NB4 (cell line): ENCODE measurements around the gene SLC35A4.

Experiments used
- POLR2A ChIP-seq: IDR thresholded peaks from 2 replicates; pipeline ENCODE4 v1.6.1; 2011; ENCODE audit warnings: mild to moderate bottlenecking; ENCODE audit not compliant: insufficient read length; ENCODE audit errors: extremely low read depth
- TF ChIP-seq, protein P1 (sequence below): IDR thresholded peaks from one replicate; pipeline ENCODE4 v1.5.1; 2012; ENCODE audit warnings: low read depth, low read length

DNA sequence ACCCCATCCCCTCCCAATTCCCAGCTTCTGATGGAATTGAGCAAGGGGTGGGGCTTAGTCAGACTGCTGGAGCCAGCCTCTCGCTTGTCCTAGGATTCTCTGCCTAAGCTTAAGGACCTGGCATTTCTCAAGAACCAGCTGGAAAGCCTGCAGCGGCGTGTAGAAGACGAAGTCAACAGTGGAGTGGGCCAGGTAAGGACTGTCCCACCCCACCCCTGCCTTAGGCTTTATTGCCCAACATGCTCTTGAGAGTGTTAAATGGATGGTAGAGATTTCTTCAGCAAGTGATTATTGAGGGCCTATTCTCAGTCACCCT lies 1.1 kb downstream of the SLC35A4 start:
- TF ChIP-seq, protein P1, sequence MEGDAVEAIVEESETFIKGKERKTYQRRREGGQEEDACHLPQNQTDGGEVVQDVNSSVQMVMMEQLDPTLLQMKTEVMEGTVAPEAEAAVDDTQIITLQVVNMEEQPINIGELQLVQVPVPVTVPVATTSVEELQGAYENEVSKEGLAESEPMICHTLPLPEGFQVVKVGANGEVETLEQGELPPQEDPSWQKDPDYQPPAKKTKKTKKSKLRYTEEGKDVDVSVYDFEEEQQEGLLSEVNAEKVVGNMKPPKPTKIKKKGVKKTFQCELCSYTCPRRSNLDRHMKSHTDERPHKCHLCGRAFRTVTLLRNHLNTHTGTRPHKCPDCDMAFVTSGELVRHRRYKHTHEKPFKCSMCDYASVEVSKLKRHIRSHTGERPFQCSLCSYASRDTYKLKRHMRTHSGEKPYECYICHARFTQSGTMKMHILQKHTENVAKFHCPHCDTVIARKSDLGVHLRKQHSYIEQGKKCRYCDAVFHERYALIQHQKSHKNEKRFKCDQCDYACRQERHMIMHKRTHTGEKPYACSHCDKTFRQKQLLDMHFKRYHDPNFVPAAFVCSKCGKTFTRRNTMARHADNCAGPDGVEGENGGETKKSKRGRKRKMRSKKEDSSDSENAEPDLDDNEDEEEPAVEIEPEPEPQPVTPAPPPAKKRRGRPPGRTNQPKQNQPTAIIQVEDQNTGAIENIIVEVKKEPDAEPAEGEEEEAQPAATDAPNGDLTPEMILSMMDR = no peak
- no peak for TF ChIP-seq POLR2A
